DND-41 (cell line): Measurements from ENCODE around the gene SURF6.

Experiments used
- ATAC-seq: fragments of 200-7000 bp; cut with Tn5 transposase; 3 replicates; pipeline ENCODE4 v1.9.1; 2021; ENCODE audit warnings: low read depth; ENCODE audit not compliant: insufficient read depth
- DNase-seq: peaks from one replicate; pipeline ENCODE4 v3.0.0-alpha.2; 2020
- H2AFZ ChIP-seq: 2 replicates; pipeline ENCODE4 v1.6.0; 2012; ENCODE audit warnings: low read depth, low read length
- H3K27ac ChIP-seq: 2 replicates; pipeline ENCODE4 v1.5.1; 2012; ENCODE audit warnings: low read length, inconsistent platforms
- H3K27me3 ChIP-seq: fragments of 200-600 bp; sonication (generic); 2 replicates; pipeline ENCODE4 v1.6.0; 2012; ENCODE audit warnings: low read length, mild to moderate bottlenecking, inconsistent platforms; ENCODE audit not compliant: insufficient read depth, poor library complexity
- H3K36me3 ChIP-seq: 2 replicates; pipeline ENCODE4 v1.5.1; 2012; ENCODE audit warnings: low read length, inconsistent platforms; ENCODE audit not compliant: insufficient read depth
- H3K4me1 ChIP-seq: 2 replicates; pipeline ENCODE4 v1.5.1; 2012; ENCODE audit warnings: mild to moderate bottlenecking, low read length; ENCODE audit not compliant: insufficient read depth
- H3K4me2 ChIP-seq: 2 replicates; pipeline ENCODE4 v1.6.0; 2012; ENCODE audit warnings: mild to moderate bottlenecking, moderate library complexity, low read length, inconsistent platforms; ENCODE audit not compliant: insufficient read depth
- H3K4me3 ChIP-seq, 2 experiments: fragments of 200-600 bp in 1 of 2; shearing (Covaris generic) in 1 of 2; 2 replicates each; pipeline ENCODE4 v1.5.1; 2012 to 2016; ENCODE audit warnings: inconsistent platforms in 2 of 2, low read length in 2 of 2, mild to moderate bottlenecking in 2 of 2, low read depth in 1 of 2, moderate library complexity in 1 of 2
- H3K79me2 ChIP-seq: 2 replicates; pipeline ENCODE4 v1.6.0; 2012; ENCODE audit warnings: low read length, inconsistent platforms; ENCODE audit not compliant: insufficient read depth
- H3K9ac ChIP-seq: 2 replicates; pipeline ENCODE4 v1.6.0; 2012; ENCODE audit warnings: low read depth, mild to moderate bottlenecking, inconsistent platforms, low read length, moderate library complexity
- H3K9me3 ChIP-seq: 2 replicates; pipeline ENCODE4 v1.5.1; 2012; ENCODE audit warnings: low read length, moderate library complexity, mild to moderate bottlenecking, inconsistent platforms; ENCODE audit not compliant: insufficient read depth, severe bottlenecking
- H4K20me1 ChIP-seq: 2 replicates; pipeline ENCODE4 v1.6.0; 2012; ENCODE audit warnings: low read length; ENCODE audit not compliant: insufficient read depth
- EZH2 ChIP-seq: IDR thresholded peaks from 3 replicates; pipeline ENCODE4 v1.6.1; 2012; ENCODE audit warnings: borderline replicate concordance, low read depth, mild to moderate bottlenecking, moderate library complexity, low read length, inconsistent platforms; ENCODE audit not compliant: severe bottlenecking
- TF ChIP-seq, protein P1 (sequence below): IDR thresholded peaks from 2 replicates; pipeline ENCODE4 v1.5.1; 2012; ENCODE audit warnings: borderline replicate concordance, low read length, moderate library complexity, mild to moderate bottlenecking; ENCODE audit not compliant: poor library complexity, severe bottlenecking; ENCODE audit errors: extremely low read depth

SURF6 gene

DNA sequence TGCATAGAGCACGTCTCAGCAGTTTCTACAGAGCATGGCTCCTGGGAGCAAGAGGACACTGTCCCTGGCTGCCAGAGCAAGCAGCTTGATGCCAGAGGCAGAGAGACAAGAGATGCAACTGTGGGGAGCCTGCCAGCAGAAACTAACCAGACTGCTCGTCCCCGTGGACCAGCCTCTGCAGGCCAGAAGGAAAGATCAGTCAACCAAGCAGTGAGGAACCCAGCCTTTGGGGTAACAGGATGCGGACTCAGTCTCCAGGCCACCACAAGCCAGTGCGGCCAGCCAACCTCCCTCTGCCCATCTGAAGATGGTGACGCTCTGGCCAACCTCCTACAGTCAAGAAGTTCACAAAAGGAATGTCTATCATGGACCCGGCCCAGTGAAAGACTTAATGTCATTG lies 36.2 kb upstream of the SURF6 start:
- Histone ChIP-seq H4K20me1 (peaks cover 76% of the 10 kb centered on the region), H3K4me1 (peaks cover 38% of the 10 kb centered on the region), H3K36me3 (peaks cover 56% of the 10 kb centered on the region), H3K27me3 (no peaks in the 10 kb centered on the region), H3K4me3 (no peak overlapping the region), H3K9me3 (no peaks in the 10 kb centered on the region), H3K4me2 (no peak overlapping the region), H3K9ac (no peak overlapping the region), H2AFZ (no peak overlapping the region), H3K27ac (no peak overlapping the region), H3K79me2 (peaks cover 87% of the 10 kb centered on the region)
- ATAC-seq (no peak), DNase-seq (no peak)
- TF ChIP-seq EZH2 = no peak
- TF ChIP-seq, protein P1, sequence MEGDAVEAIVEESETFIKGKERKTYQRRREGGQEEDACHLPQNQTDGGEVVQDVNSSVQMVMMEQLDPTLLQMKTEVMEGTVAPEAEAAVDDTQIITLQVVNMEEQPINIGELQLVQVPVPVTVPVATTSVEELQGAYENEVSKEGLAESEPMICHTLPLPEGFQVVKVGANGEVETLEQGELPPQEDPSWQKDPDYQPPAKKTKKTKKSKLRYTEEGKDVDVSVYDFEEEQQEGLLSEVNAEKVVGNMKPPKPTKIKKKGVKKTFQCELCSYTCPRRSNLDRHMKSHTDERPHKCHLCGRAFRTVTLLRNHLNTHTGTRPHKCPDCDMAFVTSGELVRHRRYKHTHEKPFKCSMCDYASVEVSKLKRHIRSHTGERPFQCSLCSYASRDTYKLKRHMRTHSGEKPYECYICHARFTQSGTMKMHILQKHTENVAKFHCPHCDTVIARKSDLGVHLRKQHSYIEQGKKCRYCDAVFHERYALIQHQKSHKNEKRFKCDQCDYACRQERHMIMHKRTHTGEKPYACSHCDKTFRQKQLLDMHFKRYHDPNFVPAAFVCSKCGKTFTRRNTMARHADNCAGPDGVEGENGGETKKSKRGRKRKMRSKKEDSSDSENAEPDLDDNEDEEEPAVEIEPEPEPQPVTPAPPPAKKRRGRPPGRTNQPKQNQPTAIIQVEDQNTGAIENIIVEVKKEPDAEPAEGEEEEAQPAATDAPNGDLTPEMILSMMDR = no peak

DNA sequence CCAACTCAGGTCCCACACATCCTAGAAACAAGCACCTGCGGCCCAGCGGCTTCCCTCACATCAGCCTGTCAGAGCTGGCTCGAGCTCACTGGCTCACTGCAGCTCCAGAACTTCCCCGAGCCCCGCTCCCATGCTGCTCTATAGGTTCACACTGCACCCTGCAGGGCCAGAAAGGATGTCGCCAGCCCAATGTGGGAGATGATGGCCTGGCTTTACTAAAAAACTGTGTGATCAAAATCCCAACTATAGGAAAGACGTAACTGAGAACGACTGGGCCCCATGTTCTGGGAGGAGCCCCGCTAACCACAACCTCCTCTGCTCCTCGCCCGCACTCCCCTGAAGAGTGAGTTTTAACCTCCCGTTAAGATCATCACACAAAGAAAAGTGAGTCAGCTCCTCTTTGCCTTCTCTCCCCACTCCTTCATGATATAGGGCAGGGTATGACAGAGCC lies 35.3 kb upstream of the SURF6 start:
- peaks cover 30% of the 10 kb centered on the region for H3K4me1 ChIP-seq
- H3K79me2 ChIP-seq = peaks cover 96% of the 10 kb centered on the region
- no peak overlapping the region for H2AFZ ChIP-seq
- H3K4me2 ChIP-seq = peak overlapping the region; percentile 27; the same call in 1 of the 2 replicates
- peaks cover 83% of the 10 kb centered on the region for H4K20me1 ChIP-seq
- no peak overlapping the region for H3K27ac ChIP-seq
- DNase-seq (peak; percentile 35), ATAC-seq (peak; percentile 23)
- no peaks in the 10 kb centered on the region for H3K27me3 ChIP-seq
- H3K36me3 ChIP-seq = peaks cover 64% of the 10 kb centered on the region
- no peaks in the 10 kb centered on the region for H3K9me3 ChIP-seq
- H3K4me3 ChIP-seq = no peak overlapping the region
- TF ChIP-seq EZH2 = no peak
- TF ChIP-seq, protein P1 = no peak
- H3K9ac ChIP-seq = no peak overlapping the region

DNA sequence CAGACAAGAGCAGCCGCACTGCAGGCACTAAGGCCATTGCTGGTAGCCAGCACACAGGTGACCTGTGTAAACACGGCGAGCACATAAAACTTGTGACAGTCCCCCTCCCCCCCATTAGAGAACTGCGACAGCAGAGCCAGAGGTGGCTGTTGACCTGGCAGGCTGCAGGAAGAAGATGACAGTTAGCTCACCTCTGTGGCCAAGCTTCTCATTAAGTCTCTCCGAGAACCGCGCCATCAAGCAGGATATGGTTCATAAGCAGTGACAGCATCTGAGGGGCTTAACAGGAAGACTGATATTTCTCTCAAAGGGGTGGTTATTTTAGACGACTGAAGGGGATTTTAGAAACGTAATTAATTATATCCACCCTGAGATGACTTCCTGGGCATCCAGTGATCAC lies 34.7 kb upstream of the SURF6 start:
- Histone ChIP-seq H3K9ac (no peak overlapping the region), H3K4me1 (peaks cover 28% of the 10 kb centered on the region), H3K27me3 (no peaks in the 10 kb centered on the region), H3K79me2 (peaks cover 99% of the 10 kb centered on the region), H3K27ac (no peak overlapping the region), H3K4me2 (peak overlapping the region; percentile 27; the same call in 1 of the 2 replicates), H4K20me1 (peaks cover 83% of the 10 kb centered on the region), H2AFZ (no peak overlapping the region), H3K4me3 (no peak overlapping the region), H3K9me3 (no peaks in the 10 kb centered on the region), H3K36me3 (peaks cover 70% of the 10 kb centered on the region)
- ATAC-seq (0 out of 3 replicates have a peak, but pooled peaks have one; percentile 18), DNase-seq (no peak)
- no peak for TF ChIP-seq EZH2
- TF ChIP-seq, protein P1 = no peak

DNA sequence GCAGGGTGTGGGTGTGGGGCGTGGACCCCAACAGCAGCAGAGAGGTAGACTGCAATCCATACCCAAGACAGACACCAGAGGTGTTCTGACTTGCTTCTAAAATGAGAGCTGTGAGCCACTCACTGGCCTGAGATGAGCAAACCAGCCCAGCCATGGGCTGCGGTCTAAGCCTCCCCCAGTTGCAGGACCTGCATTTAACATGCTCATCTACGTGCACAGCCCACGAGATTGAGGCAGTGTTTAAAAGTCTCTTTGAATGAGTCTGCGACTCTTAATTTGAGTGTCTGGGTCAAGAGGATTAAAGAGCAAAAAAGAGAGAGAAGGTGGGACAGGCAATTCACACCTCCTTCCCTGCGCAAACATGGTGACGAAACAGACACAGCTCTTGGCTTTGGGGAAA lies 33.9 kb upstream of the SURF6 start:
- H2AFZ ChIP-seq = no peak overlapping the region
- H3K27me3 ChIP-seq = no peaks in the 10 kb centered on the region
- no peak overlapping the region for H3K4me2 ChIP-seq
- no peaks in the 10 kb centered on the region for H3K9me3 ChIP-seq
- no peak for TF ChIP-seq EZH2
- TF ChIP-seq, protein P1 = no peak
- peaks cover 26% of the 10 kb centered on the region for H3K4me1 ChIP-seq
- peaks cover 94% of the 10 kb centered on the region for H3K79me2 ChIP-seq
- no peak overlapping the region for H3K27ac ChIP-seq
- no peak overlapping the region for H3K9ac ChIP-seq
- no peak overlapping the region for H3K4me3 ChIP-seq
- DNase-seq (no peak), ATAC-seq (no peak)
- peaks cover 78% of the 10 kb centered on the region for H3K36me3 ChIP-seq
- peaks cover 83% of the 10 kb centered on the region for H4K20me1 ChIP-seq
